Right ventricle myocardium inferior (tissue), 1 donor: ENCODE measurements around the gene MYO5A. TPM values are rescaled to one million over a fixed set of nuclear protein-coding genes. Genes with fewer than 3 reads are reported as not detected.

Source experiments
- ATAC-seq: fragments of 200-7000 bp; cut with Tn5 transposase; one replicate; pipeline ENCODE4 v1.9.1; 2020; ENCODE audit warnings: mild to moderate bottlenecking, moderate library complexity
- DNase-seq: peaks from one replicate; pipeline ENCODE4 v3.0.0; 2021; ENCODE audit errors: missing footprints
- intact Hi-C: fragments of 100-400 bp; cut with DNase I; formaldehyde crosslinking; loops from one replicate; pipeline ENCODE4 v1.11.0; 2022
- total RNA-seq: library from RNA; stranded (reverse); fragmentation: NEBNext Ultra II Directional; extraction: Animal tissue kit (Norgen Biotek cat#: 25700); gene quantifications from one replicate; pipeline ENCODE4 v1.2.1, GENCODE V29; 2021
- donor health status: DM: no; HTN: yes; CAD: no; lungs with severe emphysema.

The MYO5A gene
- total RNA-seq, 1 donor from 2014 or later, result 7.9 TPM

- ATAC-seq, result no peak
- no peak for DNase-seq
- intact Hi-C loops, result no loop called here
Observed at GRCh38 chr15:52360229-52361203, 168.2 kb downstream of the MYO5A start.

- intact Hi-C loops, result no loop called here
- ATAC-seq, result no peak
- no peak for DNase-seq
Observed at GRCh38 chr15:52359722-52360121, 169.0 kb downstream of the MYO5A start.

- DNase-seq (no peak), ATAC-seq (no peak)
- intact Hi-C loops, result no loop called here
Observed at GRCh38 chr15:52357949-52358348, 170.7 kb downstream of the MYO5A start.

GRCh38 chr15:52352086-52352485 is 176.6 kb downstream of the MYO5A start:
- DNase-seq (no peak), ATAC-seq (no peak)
- intact Hi-C loops, result no loop called here

- intact Hi-C loops, result no loop called here
- DNase-seq (no peak), ATAC-seq (peak; percentile 53)
Observed at GRCh38 chr15:52351206-52351908, 177.3 kb downstream of the MYO5A start.

- DNase-seq (no peak), ATAC-seq (no peak)
- intact Hi-C loops, result no loop called here
Observed at GRCh38 chr15:52350423-52350822, 178.3 kb downstream of the MYO5A start.

- DNase-seq (no peak), ATAC-seq (no peak)
- intact Hi-C loops, result no loop called here
Observed at GRCh38 chr15:52349052-52349700, 179.5 kb downstream of the MYO5A start.

- intact Hi-C loops, result no loop called here
- ATAC-seq, result peak; percentile 72
- DNase-seq, result no peak
Observed at GRCh38 chr15:52348056-52348745, 180.5 kb downstream of the MYO5A start.

GRCh38 chr15:52344592-52344991 is 184.1 kb downstream of the MYO5A start:
- no peak for DNase-seq
- intact Hi-C loops, result no loop called here
- ATAC-seq, result peak; percentile 88

- DNase-seq (no peak), ATAC-seq (no peak)
- intact Hi-C loops, result no loop called here
Observed at GRCh38 chr15:52343831-52344230, 184.8 kb downstream of the MYO5A start.

GRCh38 chr15:52340093-52340492 is 188.6 kb downstream of the MYO5A start:
- intact Hi-C loops, result no loop called here
- DNase-seq, result no peak
- no peak for ATAC-seq

- no peak for DNase-seq
- no peak for ATAC-seq
- intact Hi-C loops, result no loop called here
Observed at GRCh38 chr15:52338891-52339290, 189.8 kb downstream of the MYO5A start.

GRCh38 chr15:52338058-52338457 is 190.6 kb downstream of the MYO5A start:
- intact Hi-C loops, result no loop called here
- no peak for ATAC-seq
- DNase-seq, result no peak

GRCh38 chr15:52337198-52337853 is 191.4 kb downstream of the MYO5A start:
- ATAC-seq (no peak), DNase-seq (no peak)
- intact Hi-C loops, result no loop called here

- intact Hi-C loops, result no loop called here
- ATAC-seq (no peak), DNase-seq (no peak)
Observed at GRCh38 chr15:52336529-52336928, 192.2 kb downstream of the MYO5A start.

GRCh38 chr15:52334491-52335160 is 194.1 kb downstream of the MYO5A start:
- DNase-seq (no peak), ATAC-seq (no peak)
- intact Hi-C loops, result loop anchor here (5.0 kb wide), 3 partner anchors 128 to 398 kb away; partner anchors contain the start of gene MYO5A

- intact Hi-C loops, result loop anchor here (2.0 to 5.0 kb wide), 4 partner anchors 81 to 401 kb away; partner anchors contain the start of gene MYO5A
- DNase-seq, result no peak
- ATAC-seq, result peak; percentile 59
Observed at GRCh38 chr15:52331490-52332240, 197.0 kb downstream of the MYO5A start.
